DMS153 treated with DMSO at 0.1 percent for 48 hours (cell line): Measurements from ENCODE around the gene EIF3D.

Source experiments
- DNase-seq: peaks from one replicate; lab custom pipeline; 2025; ENCODE audit not compliant: unreplicated experiment; lab: John Stamatoyannopoulos, UW

EIF3D gene, protein sequence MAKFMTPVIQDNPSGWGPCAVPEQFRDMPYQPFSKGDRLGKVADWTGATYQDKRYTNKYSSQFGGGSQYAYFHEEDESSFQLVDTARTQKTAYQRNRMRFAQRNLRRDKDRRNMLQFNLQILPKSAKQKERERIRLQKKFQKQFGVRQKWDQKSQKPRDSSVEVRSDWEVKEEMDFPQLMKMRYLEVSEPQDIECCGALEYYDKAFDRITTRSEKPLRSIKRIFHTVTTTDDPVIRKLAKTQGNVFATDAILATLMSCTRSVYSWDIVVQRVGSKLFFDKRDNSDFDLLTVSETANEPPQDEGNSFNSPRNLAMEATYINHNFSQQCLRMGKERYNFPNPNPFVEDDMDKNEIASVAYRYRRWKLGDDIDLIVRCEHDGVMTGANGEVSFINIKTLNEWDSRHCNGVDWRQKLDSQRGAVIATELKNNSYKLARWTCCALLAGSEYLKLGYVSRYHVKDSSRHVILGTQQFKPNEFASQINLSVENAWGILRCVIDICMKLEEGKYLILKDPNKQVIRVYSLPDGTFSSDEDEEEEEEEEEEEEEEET

GRCh38 chr22:36528795-36529751, at the start of gene EIF3D:
Gene EIF3D, minus strand, starts transcription at chr22:36529166. Its CDS starts 3,045 bp downstream, at chr22:36526121.
- DNase-seq = peak; percentile 97

- DNase-seq = no peak
Measured at GRCh38 chr22:36578619-36579018, 49.7 kb upstream of the EIF3D start.

GRCh38 chr22:36577019-36577418, 48.1 kb upstream of the EIF3D start:
- DNase-seq = no peak

DNA sequence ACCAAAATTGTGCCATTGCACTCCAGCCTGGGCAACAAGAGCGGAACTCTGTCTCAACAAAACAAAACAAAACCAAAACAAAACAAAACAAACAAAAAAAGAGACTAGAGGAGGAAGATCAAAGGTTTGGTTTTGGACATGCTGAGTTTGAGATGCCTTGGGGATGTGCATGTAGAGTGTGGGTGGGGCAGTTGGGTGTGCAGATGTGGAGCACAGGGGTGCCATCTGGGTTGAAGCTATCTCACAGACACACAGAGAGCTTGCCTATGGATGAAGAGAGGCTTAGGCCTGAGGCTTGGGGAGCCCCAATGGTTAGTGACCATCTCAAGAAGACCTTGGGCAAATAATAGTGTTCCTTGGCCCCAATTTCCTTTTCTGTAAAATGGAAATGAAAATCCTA, 45.8 kb upstream of the EIF3D start:
- DNase-seq = no peak

DNA sequence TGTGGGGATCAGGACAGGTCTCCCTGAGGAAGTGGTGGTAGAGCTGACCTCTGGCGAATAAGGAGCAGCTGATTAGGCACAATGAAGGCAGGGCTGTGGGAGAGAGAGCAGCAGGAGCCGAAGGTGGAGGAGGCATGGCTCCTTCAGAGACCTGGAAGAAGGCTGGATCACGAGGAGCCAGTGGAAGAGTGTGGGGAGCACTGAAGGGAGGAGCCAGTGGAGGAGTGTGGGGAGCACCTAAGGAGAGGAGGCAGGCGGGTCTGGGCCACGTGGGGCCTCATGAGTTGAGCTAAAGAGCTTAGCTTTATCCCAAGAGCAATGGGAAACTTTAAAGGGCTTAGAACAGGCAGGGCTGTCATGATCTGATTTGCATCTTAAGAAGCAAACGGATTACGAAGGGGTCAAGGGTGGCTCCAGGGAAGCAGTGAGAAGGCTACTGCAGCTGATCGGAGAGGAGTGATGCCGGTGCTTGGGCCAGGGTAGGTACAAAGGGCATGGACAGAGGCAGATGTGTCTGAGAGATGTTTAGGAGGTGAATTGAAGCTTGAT, 44.9 kb upstream of the EIF3D start:
- no peak for DNase-seq

DNA sequence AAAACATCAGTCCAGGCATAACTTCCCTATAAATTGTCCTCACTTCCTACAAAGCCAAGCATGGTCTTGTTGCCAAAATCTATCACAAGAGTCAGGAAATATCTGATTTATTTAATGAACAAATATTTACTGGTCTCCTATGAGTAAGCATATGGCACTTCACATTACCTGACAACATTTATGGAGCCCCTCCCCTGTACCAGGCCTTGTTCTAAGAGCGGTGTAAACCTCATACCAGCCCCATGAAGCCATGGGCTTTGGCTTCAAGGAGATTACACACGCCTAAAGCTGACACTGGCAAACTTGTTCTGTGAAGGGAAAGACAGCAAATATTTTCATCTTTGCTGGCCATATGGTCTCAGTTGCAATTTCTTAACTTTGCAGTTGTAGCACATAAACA, 43.0 kb upstream of the EIF3D start:
- DNase-seq = no peak

DNA sequence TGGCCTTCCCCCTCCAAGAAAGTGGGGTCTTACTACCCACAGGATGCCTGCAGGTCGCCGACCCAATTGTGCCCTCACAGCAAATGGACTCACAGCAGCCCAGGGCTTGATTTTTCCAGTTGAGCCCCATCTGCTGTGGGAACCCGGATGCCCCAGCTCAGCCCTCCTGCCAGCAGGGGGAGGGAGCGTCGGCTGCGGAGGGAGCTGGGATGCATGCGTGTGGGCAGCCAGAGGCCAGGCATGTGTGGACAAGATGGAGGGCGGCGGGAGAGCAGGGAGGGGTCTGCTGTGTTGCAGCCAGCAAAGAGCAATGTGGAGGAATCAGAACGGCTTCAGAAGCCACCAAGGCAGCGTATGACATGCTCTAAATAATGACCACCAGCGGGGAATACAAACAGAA, 41.0 kb upstream of the EIF3D start:
- peak; percentile 10 for DNase-seq

GRCh38 chr22:36568846-36569245, 39.9 kb upstream of the EIF3D start:
- DNase-seq = no peak

DNA sequence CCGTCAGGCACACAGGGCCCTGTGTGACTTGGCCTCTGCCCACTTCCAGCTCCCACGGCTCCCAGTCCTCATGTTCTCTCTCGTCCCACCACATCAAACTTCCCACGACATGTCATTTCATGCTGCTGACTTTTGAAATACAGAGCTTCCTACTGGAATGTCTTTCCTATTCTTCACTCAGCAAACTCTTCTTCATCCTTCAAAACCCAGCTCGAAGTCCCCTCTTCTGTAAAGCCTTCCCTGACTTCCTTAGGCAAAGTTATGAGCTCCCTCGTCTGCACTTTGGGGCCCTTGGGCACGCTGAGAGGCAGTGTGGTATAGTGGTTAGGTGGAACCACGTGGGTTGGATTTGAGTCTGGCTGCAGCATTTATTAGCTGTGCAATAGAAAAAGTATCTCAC, 37.8 kb upstream of the EIF3D start:
- DNase-seq = no peak

- DNase-seq = no peak
Measured at GRCh38 chr22:36565686-36566085, 36.7 kb upstream of the EIF3D start.

- no peak for DNase-seq
Measured at GRCh38 chr22:36565159-36565507, 36.2 kb upstream of the EIF3D start.

- DNase-seq = no peak
Measured at GRCh38 chr22:36564422-36565158, 35.6 kb upstream of the EIF3D start.

DNA sequence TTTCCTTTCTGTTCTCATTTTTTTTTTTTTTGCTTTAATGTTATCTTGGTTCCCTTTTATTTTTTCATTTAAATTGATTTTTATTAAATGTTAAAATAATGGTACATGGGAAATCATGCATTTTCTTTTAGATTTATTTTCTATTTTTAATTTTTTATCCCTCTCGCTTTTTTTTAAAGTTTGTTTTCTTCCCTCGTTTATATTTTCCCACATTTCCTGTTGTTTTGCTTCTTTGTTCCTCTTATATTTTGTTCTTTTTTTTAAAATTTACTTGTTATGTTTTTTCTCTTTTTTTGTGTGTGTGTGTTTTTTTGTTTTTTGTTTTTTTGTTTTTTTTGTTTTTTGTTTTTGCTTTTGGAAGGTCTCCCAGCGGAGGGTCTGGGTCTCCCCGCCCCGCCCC, 34.9 kb upstream of the EIF3D start:
- no peak for DNase-seq

DNA sequence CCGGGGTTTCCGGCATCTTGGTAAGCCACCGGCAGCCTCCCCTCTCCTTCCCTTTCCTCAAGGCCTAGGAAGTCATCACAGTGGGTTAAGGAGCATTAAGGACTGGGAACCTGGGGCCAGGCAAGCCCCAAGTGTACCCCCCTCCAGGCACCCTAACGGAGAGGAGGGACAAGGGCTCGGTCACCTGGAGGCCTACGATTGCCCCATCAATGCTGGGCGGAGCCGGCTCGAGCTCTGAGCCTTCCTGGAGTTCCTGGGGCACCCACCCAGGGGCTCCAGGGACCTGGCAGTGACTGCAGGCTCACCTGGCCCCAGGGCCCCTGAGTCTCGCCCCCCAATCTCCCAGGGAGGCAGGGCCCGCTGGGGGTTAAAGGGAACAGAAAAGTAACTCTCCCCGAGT, 34.5 kb upstream of the EIF3D start:
- DNase-seq = no peak

DNA sequence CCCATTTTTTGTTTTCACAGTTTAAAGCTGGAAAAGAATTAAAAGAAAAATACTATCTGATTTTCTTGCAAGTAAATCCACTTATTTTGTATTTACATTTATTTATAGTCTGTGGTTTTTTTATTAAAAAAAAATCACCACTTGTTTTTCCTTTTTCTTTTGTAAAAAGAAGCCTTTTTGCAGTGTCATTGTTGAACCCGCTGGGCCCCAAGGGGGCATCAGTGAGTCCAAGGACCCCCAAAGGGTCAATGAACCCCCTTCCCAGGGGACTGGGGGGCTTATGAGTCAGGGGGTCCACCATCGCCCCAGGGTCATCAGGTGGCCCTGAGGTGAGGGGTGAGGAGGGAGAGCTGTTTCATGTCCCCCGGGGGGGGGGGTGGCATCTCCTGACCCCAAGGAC, 34.0 kb upstream of the EIF3D start:
- DNase-seq = no peak

DNA sequence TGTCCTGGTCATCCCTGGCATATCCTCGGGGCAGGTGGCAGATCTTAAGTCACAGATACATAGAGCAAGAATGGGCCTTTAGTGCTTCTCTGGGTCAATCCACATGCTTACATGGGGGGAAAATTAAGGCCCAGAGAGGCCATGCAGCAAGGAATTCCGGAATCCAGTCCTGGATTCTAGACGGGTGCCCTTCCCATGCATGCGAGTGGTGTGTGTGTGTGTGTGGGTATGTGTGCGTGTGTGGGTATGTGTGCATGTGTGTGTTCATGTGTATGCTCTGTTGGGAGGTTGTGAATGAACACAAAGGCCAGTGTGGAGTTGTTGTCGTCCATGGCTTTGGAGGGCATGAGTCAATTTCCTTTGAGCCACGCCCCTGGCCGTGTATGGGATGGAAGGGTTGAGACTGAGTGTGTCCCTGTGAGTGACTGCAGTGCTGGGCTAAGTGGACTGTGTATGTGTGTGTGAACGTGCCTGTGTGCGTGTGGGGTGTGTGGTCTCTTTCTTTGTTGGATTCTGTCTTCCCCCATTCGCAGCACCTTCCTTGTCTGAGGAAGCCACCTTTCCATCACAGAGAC, 33.4 kb upstream of the EIF3D start:
- no peak for DNase-seq

- DNase-seq = no peak
Measured at GRCh38 chr22:36561291-36561811, 32.4 kb upstream of the EIF3D start.

- DNase-seq = no peak
Measured at GRCh38 chr22:36560001-36560400, 31.0 kb upstream of the EIF3D start.

- DNase-seq = no peak
Measured at GRCh38 chr22:36554098-36554497, 25.1 kb upstream of the EIF3D start.

DNA sequence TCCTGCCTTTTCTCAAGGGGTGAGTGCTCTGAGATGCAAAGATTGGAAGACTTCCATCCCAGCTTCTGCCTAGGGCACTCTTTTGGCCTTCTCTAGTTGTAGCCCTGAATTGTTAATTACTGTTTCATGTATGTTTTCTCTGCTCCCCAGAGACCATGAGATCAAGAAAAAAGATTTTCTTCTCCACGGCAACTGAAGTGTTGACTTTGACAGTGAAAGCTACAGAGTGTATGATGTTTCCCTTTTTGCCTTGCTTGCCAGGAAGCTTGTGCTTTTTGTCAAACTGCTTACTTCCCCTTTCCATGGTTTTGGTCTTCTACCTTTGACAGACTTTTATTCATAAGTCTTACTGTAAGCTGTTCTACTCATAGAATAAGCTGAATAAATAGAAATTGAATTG, 23.3 kb upstream of the EIF3D start:
- no peak for DNase-seq
